Measurements from ENCODE around the gene NCEH1.

DNA sequence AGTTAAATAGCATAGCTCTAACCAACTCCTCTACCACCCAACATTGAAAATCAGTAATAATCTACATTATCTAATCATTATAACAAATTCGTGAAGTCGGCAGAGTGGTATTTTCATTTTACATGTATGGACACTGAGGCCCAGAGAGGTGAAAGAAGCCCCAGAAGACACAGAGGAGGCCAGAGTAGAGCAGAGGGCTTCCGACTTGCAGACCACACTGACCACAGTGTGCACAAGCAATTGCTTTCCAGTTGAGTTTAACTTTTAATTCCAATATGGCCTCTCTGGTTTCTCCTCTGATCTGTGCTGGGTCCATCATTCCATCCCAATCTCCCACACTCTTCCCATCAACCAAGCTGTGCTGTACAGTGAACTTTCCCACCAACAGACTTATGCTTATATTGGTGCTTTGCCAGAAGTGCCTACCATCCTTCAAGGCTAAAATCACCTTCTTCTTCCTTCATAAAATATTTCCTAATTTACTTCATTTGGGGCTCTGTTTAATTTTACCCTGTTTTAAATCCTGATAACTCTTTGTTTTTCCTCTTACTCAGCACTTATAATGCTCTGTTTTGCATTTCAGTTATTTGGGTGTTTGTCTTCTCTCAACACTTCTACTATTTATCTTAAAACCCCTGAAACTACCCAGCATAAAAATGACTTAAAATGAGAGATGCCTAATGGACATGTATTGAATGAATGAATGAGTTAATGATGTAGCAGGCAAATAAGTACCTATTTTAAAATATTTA, 105.8 kb downstream of the NCEH1 start:
- TF ChIP-seq, protein P1, sequence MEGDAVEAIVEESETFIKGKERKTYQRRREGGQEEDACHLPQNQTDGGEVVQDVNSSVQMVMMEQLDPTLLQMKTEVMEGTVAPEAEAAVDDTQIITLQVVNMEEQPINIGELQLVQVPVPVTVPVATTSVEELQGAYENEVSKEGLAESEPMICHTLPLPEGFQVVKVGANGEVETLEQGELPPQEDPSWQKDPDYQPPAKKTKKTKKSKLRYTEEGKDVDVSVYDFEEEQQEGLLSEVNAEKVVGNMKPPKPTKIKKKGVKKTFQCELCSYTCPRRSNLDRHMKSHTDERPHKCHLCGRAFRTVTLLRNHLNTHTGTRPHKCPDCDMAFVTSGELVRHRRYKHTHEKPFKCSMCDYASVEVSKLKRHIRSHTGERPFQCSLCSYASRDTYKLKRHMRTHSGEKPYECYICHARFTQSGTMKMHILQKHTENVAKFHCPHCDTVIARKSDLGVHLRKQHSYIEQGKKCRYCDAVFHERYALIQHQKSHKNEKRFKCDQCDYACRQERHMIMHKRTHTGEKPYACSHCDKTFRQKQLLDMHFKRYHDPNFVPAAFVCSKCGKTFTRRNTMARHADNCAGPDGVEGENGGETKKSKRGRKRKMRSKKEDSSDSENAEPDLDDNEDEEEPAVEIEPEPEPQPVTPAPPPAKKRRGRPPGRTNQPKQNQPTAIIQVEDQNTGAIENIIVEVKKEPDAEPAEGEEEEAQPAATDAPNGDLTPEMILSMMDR (IDR thresholded peaks at IDR 0.05) = no peak
- TF ChIP-seq POLR2A (IDR thresholded peaks at IDR 0.05) = no peak

Data from thyroid gland (tissue), 4 donors.